ENCODE results near the gene PCCB. TPM values are rescaled to one million over a fixed set of nuclear protein-coding genes. Genes with fewer than 3 reads are reported as not detected.

PCCB gene
- total RNA-seq, 1 experiment from 2014 or later = 46.8 TPM

DNA sequence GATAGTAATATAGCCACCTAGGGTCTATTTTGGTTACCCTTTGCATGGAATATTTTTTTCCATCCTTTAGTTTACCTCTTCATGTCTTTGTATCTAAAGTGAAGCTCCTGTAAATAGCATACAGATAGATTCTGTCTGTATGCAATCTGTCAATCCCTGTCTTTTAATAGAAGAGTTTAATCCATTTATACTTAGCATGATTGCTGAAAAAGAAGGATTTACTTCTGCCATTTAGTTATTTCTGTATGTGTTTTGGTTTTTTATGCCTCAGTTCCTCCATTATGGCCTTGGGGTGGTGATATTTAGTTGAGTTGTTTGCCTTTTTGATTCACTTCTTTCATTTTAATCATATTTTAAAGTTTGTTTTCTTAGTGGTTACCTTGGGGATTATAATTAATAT is 29.0 kb downstream of the PCCB start:
- intact Hi-C loops (cut with micrococcal nuclease; ENCODE audit: unreplicated experiment) = no loop called here
- Histone ChIP-seq H3K4me2 (no peak overlapping the region), H3K9me3 (ENCODE audit: insufficient read depth, low read depth) (peaks cover 13% of the 10 kb centered on the region), H3K4me3 (no peak overlapping the region), H4K20me1 (ENCODE audit: insufficient read depth) (no peaks in the 10 kb centered on the region), H3K9me2 (ENCODE audit: insufficient read depth) (no peaks in the 10 kb centered on the region), H3F3A (ENCODE audit: insufficient read depth, low read depth) (no peaks in the 10 kb centered on the region), H3K36me3 (ENCODE audit: low read depth) (peaks cover 4% of the 10 kb centered on the region; the same call in 1 of the 2 replicates), H3K27me3 (ENCODE audit: insufficient read depth, low read depth) (no peaks in the 10 kb centered on the region), H3K79me2 (ENCODE audit: low read depth) (no peaks in the 10 kb centered on the region), H3K27ac (no peak overlapping the region), H2AFZ (no peak overlapping the region), H3K4me1 (replicated peaks; ENCODE audit: insufficient read depth) (no peaks in the 10 kb centered on the region)
- ChIA-PET POLR2A (ENCODE audit: unreplicated experiment) (no interaction called here), CTCF (no interaction called here)
- BruUV-seq (replicated peaks) = no TSS peak
- TF ChIP-seq, protein P1, sequence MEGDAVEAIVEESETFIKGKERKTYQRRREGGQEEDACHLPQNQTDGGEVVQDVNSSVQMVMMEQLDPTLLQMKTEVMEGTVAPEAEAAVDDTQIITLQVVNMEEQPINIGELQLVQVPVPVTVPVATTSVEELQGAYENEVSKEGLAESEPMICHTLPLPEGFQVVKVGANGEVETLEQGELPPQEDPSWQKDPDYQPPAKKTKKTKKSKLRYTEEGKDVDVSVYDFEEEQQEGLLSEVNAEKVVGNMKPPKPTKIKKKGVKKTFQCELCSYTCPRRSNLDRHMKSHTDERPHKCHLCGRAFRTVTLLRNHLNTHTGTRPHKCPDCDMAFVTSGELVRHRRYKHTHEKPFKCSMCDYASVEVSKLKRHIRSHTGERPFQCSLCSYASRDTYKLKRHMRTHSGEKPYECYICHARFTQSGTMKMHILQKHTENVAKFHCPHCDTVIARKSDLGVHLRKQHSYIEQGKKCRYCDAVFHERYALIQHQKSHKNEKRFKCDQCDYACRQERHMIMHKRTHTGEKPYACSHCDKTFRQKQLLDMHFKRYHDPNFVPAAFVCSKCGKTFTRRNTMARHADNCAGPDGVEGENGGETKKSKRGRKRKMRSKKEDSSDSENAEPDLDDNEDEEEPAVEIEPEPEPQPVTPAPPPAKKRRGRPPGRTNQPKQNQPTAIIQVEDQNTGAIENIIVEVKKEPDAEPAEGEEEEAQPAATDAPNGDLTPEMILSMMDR (conservative IDR thresholded peaks at IDR 0.05) = no peak
- no peak for TF ChIP-seq EZH2 (IDR thresholded peaks at IDR 0.05; ENCODE audit: low read depth)
- no peak for DNase-seq

- intact Hi-C loops (cut with micrococcal nuclease; ENCODE audit: unreplicated experiment) = no loop called here
- H3K27me3 ChIP-seq (ENCODE audit: insufficient read depth, low read depth) = no peaks in the 10 kb centered on the region
- H3K4me2 ChIP-seq = no peak overlapping the region
- no peaks in the 10 kb centered on the region for H4K20me1 ChIP-seq (ENCODE audit: insufficient read depth)
- ChIA-PET CTCF (no interaction called here), POLR2A (ENCODE audit: unreplicated experiment) (no interaction called here)
- peaks cover 4% of the 10 kb centered on the region; the same call in 1 of the 2 replicates for H3K36me3 ChIP-seq (ENCODE audit: low read depth)
- TF ChIP-seq, protein P1 (conservative IDR thresholded peaks at IDR 0.05) = no peak
- TF ChIP-seq EZH2 (IDR thresholded peaks at IDR 0.05; ENCODE audit: low read depth) = no peak
- no peak for DNase-seq
- no peak overlapping the region for H3K4me3 ChIP-seq
- no peaks in the 10 kb centered on the region for H3K4me1 ChIP-seq (replicated peaks; ENCODE audit: insufficient read depth)
- no peaks in the 10 kb centered on the region for H3F3A ChIP-seq (ENCODE audit: insufficient read depth, low read depth)
- no TSS peak for BruUV-seq (replicated peaks)
- H3K27ac ChIP-seq = no peak overlapping the region
- no peak overlapping the region for H2AFZ ChIP-seq
- peaks cover 13% of the 10 kb centered on the region for H3K9me3 ChIP-seq (ENCODE audit: insufficient read depth, low read depth)
- H3K9me2 ChIP-seq (ENCODE audit: insufficient read depth) = no peaks in the 10 kb centered on the region
- H3K79me2 ChIP-seq (ENCODE audit: low read depth) = no peaks in the 10 kb centered on the region
Observed at GRCh38 chr3:136280961-136281360, 30.8 kb downstream of the PCCB start.

DNA sequence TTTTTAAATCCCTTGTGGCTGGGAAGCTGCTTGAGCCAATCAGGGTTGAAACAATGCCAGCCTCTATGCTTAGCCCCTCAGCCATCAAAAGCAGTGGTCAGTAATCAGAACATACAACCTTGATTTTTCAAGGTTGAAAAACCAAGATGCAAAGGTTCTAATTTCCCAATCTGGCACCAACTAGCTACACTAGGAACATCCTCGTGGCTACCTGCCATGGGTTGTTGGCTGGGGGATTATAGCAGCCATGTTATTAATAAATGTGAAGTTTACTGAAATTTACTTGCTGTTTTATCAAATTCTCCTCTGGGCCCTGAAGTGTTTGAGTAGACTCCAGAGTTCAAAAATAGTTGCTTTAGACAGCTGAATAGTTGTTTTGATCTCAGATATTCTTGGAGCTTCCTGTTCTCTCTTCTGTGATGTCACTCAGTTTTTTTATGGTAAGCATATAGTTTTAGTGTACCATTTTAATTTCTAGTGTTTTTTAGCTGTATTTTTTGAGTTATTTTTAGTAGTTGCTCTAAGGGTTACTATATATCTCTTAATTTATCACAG is 31.9 kb downstream of the PCCB start:
- Histone ChIP-seq H3F3A (ENCODE audit: insufficient read depth, low read depth) (no peaks in the 10 kb centered on the region), H3K79me2 (ENCODE audit: low read depth) (no peaks in the 10 kb centered on the region), H3K27ac (no peak overlapping the region), H3K4me3 (no peak overlapping the region), H3K4me2 (no peak overlapping the region), H3K27me3 (ENCODE audit: insufficient read depth, low read depth) (no peaks in the 10 kb centered on the region), H3K36me3 (ENCODE audit: low read depth) (peaks cover 4% of the 10 kb centered on the region; the same call in 1 of the 2 replicates), H3K4me1 (replicated peaks; ENCODE audit: insufficient read depth) (no peaks in the 10 kb centered on the region), H4K20me1 (ENCODE audit: insufficient read depth) (no peaks in the 10 kb centered on the region), H3K9me3 (ENCODE audit: insufficient read depth, low read depth) (peaks cover 13% of the 10 kb centered on the region), H3K9me2 (ENCODE audit: insufficient read depth) (no peaks in the 10 kb centered on the region), H2AFZ (no peak overlapping the region)
- CTCF ChIA-PET = no interaction called here
- no peak for DNase-seq
- BruUV-seq (replicated peaks) = no TSS peak
- TF ChIP-seq, protein P1 (conservative IDR thresholded peaks at IDR 0.05) = no peak
- no peak for TF ChIP-seq EZH2 (IDR thresholded peaks at IDR 0.05; ENCODE audit: low read depth)
- POLR2A ChIA-PET (ENCODE audit: unreplicated experiment) = no interaction called here
- intact Hi-C loops (cut with micrococcal nuclease; ENCODE audit: unreplicated experiment) = no loop called here

Measured in PC-9 (cell line).